ENCODE results near the gene DBX1.

GRCh38 chr11:20114588-20114987 lies 45.7 kb downstream of the DBX1 start:
- no peak for TF ChIP-seq EZH2 (IDR thresholded peaks at IDR 0.05; ENCODE audit: low read length)
- TF ChIP-seq CTCF (optimal IDR thresholded peaks at IDR 0.05 in 1 of 3, IDR thresholded peaks at IDR 0.05 in 1 of 3, conservative IDR thresholded peaks at IDR 0.05 in 1 of 3; ENCODE audit: extremely low read depth in 1 of 3, insufficient read depth in 2 of 3, low read length in 3 of 3): no peak
